ENCODE data around the gene ACTA2. TPM values are rescaled to one million over a fixed set of nuclear protein-coding genes. Genes with fewer than 3 reads are reported as not detected.

The ACTA2 gene
- total RNA-seq: 36.8 TPM
- polyA plus RNA-seq: 285 TPM
- long read RNA-seq, donor 1: 0 reads
- long read RNA-seq, donor 2: 0 reads
- long read RNA-seq, donor 3, transcript ACTA2-201 (9 exons, 1,349 nt): major isoform, 10 of 10 reads
- long read RNA-seq, donor 3, partial matches to known transcripts: 0 of 10 reads
- long read RNA-seq, donor 3, other reads (novel, unspliced or antisense): 0 of 10 reads
- long read RNA-seq, donor 4, partial matches to known transcripts: 0 of 1 reads
- long read RNA-seq, donor 4, other reads (novel, unspliced or antisense): 0 of 1 reads
- long read RNA-seq, donor 5, transcript ACTA2-201 (9 exons, 1,349 nt): major isoform, 14 of 119 reads
- long read RNA-seq, donor 5, partial matches to known transcripts: 84 of 119 reads
- long read RNA-seq, donor 5, other reads (novel, unspliced or antisense): 18 of 119 reads
- long read RNA-seq, donor 6, transcript ACTA2-201 (9 exons, 1,349 nt): major isoform, 8 of 17 reads
- long read RNA-seq, donor 6, partial matches to known transcripts: 9 of 17 reads
- long read RNA-seq, donor 6, other reads (novel, unspliced or antisense): 0 of 17 reads
- long read RNA-seq, donor 7, transcript ACTA2-201 (9 exons, 1,349 nt): major isoform, 14 of 14 reads
- long read RNA-seq, donor 7, partial matches to known transcripts: 0 of 14 reads
- long read RNA-seq, donor 7, other reads (novel, unspliced or antisense): 0 of 14 reads
- long read RNA-seq, donor 8, partial matches to known transcripts: 12 of 21 reads
- long read RNA-seq, donor 8, other reads (novel, unspliced or antisense): 5 of 21 reads
- long read RNA-seq, donor 9, partial matches to known transcripts: 0 of 8 reads
- long read RNA-seq, donor 9, other reads (novel, unspliced or antisense): 6 of 8 reads
- long read RNA-seq, donor 10, partial matches to known transcripts: 26 of 37 reads
- long read RNA-seq, donor 10, other reads (novel, unspliced or antisense): 7 of 37 reads

- Histone ChIP-seq H3K36me3 (ENCODE audit: control insufficient read depth in 2 of 2, insufficient read depth in 2 of 2, low read length in 1 of 2) (no peaks in the 10 kb centered on the region), H3K27ac (ENCODE audit: low read depth in 1 of 2, low read length in 1 of 2) (peak within 1 kb of the TSS in 1 of 2 donors; percentile 62), H3K4me1 (ENCODE audit: control insufficient read depth in 2 of 2, insufficient read depth in 2 of 2, low read length in 2 of 2) (no peaks in the 10 kb centered on the region), H3K27me3 (ENCODE audit: control insufficient read depth in 2 of 2, insufficient read depth in 1 of 2, low read length in 1 of 2) (no peaks in the 10 kb centered on the region), H3K4me3 (ENCODE audit: low read length in 2 of 2) (no peak within 1 kb of the TSS), H3K9me3 (ENCODE audit: control insufficient read depth in 2 of 2, insufficient read depth in 1 of 2, low read length in 1 of 2) (no peaks in the 10 kb centered on the region)
- DNase-seq (ENCODE audit: low read depth in 6 of 9, low spot score in 9 of 9): no peak
- WGBS: 91% methylated on average over 8 of the region's 8 CpGs
These were observed at the start of gene ACTA2 for GRCh38 chr10:88952647-88953111. Gene ACTA2, minus strand, starts transcription at chr10:88952773. Its CDS starts 3,843 bp downstream, at chr10:88948930.

DNA sequence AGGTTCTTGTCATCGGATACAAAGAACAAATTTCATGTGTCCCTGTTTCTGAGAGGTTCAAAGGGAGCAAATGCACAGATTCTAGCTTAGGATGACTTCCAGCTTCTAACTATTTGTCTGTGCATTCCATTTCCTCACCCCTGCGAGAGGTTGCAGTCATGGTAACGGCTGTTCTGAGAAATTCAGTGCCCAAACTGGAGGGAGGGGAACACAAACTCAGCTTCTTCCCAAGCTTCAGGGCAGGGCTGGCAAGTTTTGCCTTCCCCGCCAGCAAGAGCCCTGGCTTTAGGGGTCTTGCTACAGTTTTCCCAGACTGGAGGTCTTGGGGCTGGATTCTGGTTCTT lies 49.1 kb upstream of the ACTA2 start:
- Histone ChIP-seq H3K27ac (ENCODE audit: low read depth in 1 of 2, low read length in 1 of 2) (no peak overlapping the region), H3K4me3 (ENCODE audit: low read length in 2 of 2) (no peak overlapping the region)

GRCh38 chr10:89001024-89001728 lies 48.6 kb upstream of the ACTA2 start:
- Histone ChIP-seq H3K9me3 (ENCODE audit: control insufficient read depth in 2 of 2, insufficient read depth in 1 of 2, low read length in 1 of 2) (no peaks in the 10 kb centered on the region), H3K36me3 (ENCODE audit: control insufficient read depth in 2 of 2, insufficient read depth in 2 of 2, low read length in 1 of 2) (no peaks in the 10 kb centered on the region), H3K4me3 (ENCODE audit: low read length in 2 of 2) (no peak overlapping the region), H3K27me3 (ENCODE audit: control insufficient read depth in 2 of 2, insufficient read depth in 1 of 2, low read length in 1 of 2) (no peaks in the 10 kb centered on the region), H3K27ac (ENCODE audit: low read depth in 1 of 2, low read length in 1 of 2) (peak overlapping the region in 1 of 2 donors; percentile 27), H3K4me1 (ENCODE audit: control insufficient read depth in 2 of 2, insufficient read depth in 2 of 2, low read length in 2 of 2) (peaks cover 0 to 19% of the 10 kb centered on the region in 2 donors)
- 80% methylated on average over 5 of the region's 5 CpGs for WGBS
- peak in 1 of 9 donors; percentile 26 for DNase-seq (ENCODE audit: low read depth in 6 of 9, low spot score in 9 of 9)

More for the DNA sequence above, 49.1 kb upstream of the ACTA2 start:
- DNase-seq (ENCODE audit: low read depth in 6 of 9, low spot score in 9 of 9): no peak
- no peaks in the 10 kb centered on the region for H3K9me3 ChIP-seq (ENCODE audit: control insufficient read depth in 2 of 2, insufficient read depth in 1 of 2, low read length in 1 of 2)
- WGBS: 76% methylated on average over 4 of the region's 4 CpGs
- no peaks in the 10 kb centered on the region for H3K36me3 ChIP-seq (ENCODE audit: control insufficient read depth in 2 of 2, insufficient read depth in 2 of 2, low read length in 1 of 2)
- no peaks in the 10 kb centered on the region for H3K27me3 ChIP-seq (ENCODE audit: control insufficient read depth in 2 of 2, insufficient read depth in 1 of 2, low read length in 1 of 2)
- peaks cover 0 to 19% of the 10 kb centered on the region in 2 donors for H3K4me1 ChIP-seq (ENCODE audit: control insufficient read depth in 2 of 2, insufficient read depth in 2 of 2, low read length in 2 of 2)

GRCh38 chr10:88999625-89000024 lies 47.1 kb upstream of the ACTA2 start:
- Histone ChIP-seq H3K27me3 (ENCODE audit: control insufficient read depth in 2 of 2, insufficient read depth in 1 of 2, low read length in 1 of 2) (no peaks in the 10 kb centered on the region), H3K4me1 (ENCODE audit: control insufficient read depth in 2 of 2, insufficient read depth in 2 of 2, low read length in 2 of 2) (peaks cover 2 to 19% of the 10 kb centered on the region in 2 donors), H3K36me3 (ENCODE audit: control insufficient read depth in 2 of 2, insufficient read depth in 2 of 2, low read length in 1 of 2) (no peaks in the 10 kb centered on the region), H3K4me3 (ENCODE audit: low read length in 2 of 2) (no peak overlapping the region), H3K27ac (ENCODE audit: low read depth in 1 of 2, low read length in 1 of 2) (no peak overlapping the region), H3K9me3 (ENCODE audit: control insufficient read depth in 2 of 2, insufficient read depth in 1 of 2, low read length in 1 of 2) (no peaks in the 10 kb centered on the region)
- WGBS: 94% methylated on average over 1 of the region's 1 CpG
- DNase-seq (ENCODE audit: low read depth in 6 of 9, low spot score in 9 of 9): no peak

GRCh38 chr10:88996927-88997326 lies 44.4 kb upstream of the ACTA2 start:
- H3K4me1 ChIP-seq (ENCODE audit: control insufficient read depth in 2 of 2, insufficient read depth in 2 of 2, low read length in 2 of 2): peaks cover 3 to 12% of the 10 kb centered on the region in 2 donors
- H3K4me3 ChIP-seq (ENCODE audit: low read length in 2 of 2): no peak overlapping the region
- H3K27ac ChIP-seq (ENCODE audit: low read depth in 1 of 2, low read length in 1 of 2): no peak overlapping the region
- H3K36me3 ChIP-seq (ENCODE audit: control insufficient read depth in 2 of 2, insufficient read depth in 2 of 2, low read length in 1 of 2): no peaks in the 10 kb centered on the region
- H3K9me3 ChIP-seq (ENCODE audit: control insufficient read depth in 2 of 2, insufficient read depth in 1 of 2, low read length in 1 of 2): no peaks in the 10 kb centered on the region
- 95% methylated on average over 1 of the region's 1 CpG for WGBS
- DNase-seq (ENCODE audit: low read depth in 6 of 9, low spot score in 9 of 9): no peak
- H3K27me3 ChIP-seq (ENCODE audit: control insufficient read depth in 2 of 2, insufficient read depth in 1 of 2, low read length in 1 of 2): no peaks in the 10 kb centered on the region

GRCh38 chr10:88995156-88995876 lies 42.7 kb upstream of the ACTA2 start:
- Histone ChIP-seq H3K36me3 (ENCODE audit: control insufficient read depth in 2 of 2, insufficient read depth in 2 of 2, low read length in 1 of 2) (no peaks in the 10 kb centered on the region), H3K27ac (ENCODE audit: low read depth in 1 of 2, low read length in 1 of 2) (peak overlapping the region in 1 of 2 donors; percentile 20), H3K27me3 (ENCODE audit: control insufficient read depth in 2 of 2, insufficient read depth in 1 of 2, low read length in 1 of 2) (peaks cover 0 to 6% of the 10 kb centered on the region in 2 donors), H3K9me3 (ENCODE audit: control insufficient read depth in 2 of 2, insufficient read depth in 1 of 2, low read length in 1 of 2) (peaks cover 0 to 1% of the 10 kb centered on the region in 2 donors), H3K4me1 (ENCODE audit: control insufficient read depth in 2 of 2, insufficient read depth in 2 of 2, low read length in 2 of 2) (peaks cover 6 to 10% of the 10 kb centered on the region in 2 donors), H3K4me3 (ENCODE audit: low read length in 2 of 2) (no peak overlapping the region)
- no peak for DNase-seq (ENCODE audit: low read depth in 6 of 9, low spot score in 9 of 9)
- WGBS: 90% methylated on average over 7 of the region's 7 CpGs

- DNase-seq (ENCODE audit: low read depth in 6 of 9, low spot score in 9 of 9): no peak
These were observed 41.4 kb upstream of the ACTA2 start for GRCh38 chr10:88994019-88994418.

GRCh38 chr10:88992921-88993524 lies 40.5 kb upstream of the ACTA2 start:
- no peak for DNase-seq (ENCODE audit: low read depth in 6 of 9, low spot score in 9 of 9)
- no peaks in the 10 kb centered on the region for H3K36me3 ChIP-seq (ENCODE audit: control insufficient read depth in 2 of 2, insufficient read depth in 2 of 2, low read length in 1 of 2)
- H3K27ac ChIP-seq (ENCODE audit: low read depth in 1 of 2, low read length in 1 of 2): peak overlapping the region in 1 of 2 donors; percentile 43
- peaks cover 6 to 14% of the 10 kb centered on the region in 2 donors for H3K4me1 ChIP-seq (ENCODE audit: control insufficient read depth in 2 of 2, insufficient read depth in 2 of 2, low read length in 2 of 2)
- 60% methylated on average over 3 of the region's 3 CpGs for WGBS
- peaks cover 0 to 8% of the 10 kb centered on the region in 2 donors for H3K27me3 ChIP-seq (ENCODE audit: control insufficient read depth in 2 of 2, insufficient read depth in 1 of 2, low read length in 1 of 2)
- H3K9me3 ChIP-seq (ENCODE audit: control insufficient read depth in 2 of 2, insufficient read depth in 1 of 2, low read length in 1 of 2): peaks cover 0 to 4% of the 10 kb centered on the region in 2 donors
- H3K4me3 ChIP-seq (ENCODE audit: low read length in 2 of 2): peak overlapping the region in 1 of 2 donors; percentile 86

More at GRCh38 chr10:88994019-88994418, 41.4 kb upstream of the ACTA2 start:
- Histone ChIP-seq H3K27ac (ENCODE audit: low read depth in 1 of 2, low read length in 1 of 2) (peak overlapping the region in 1 of 2 donors; percentile 10), H3K27me3 (ENCODE audit: control insufficient read depth in 2 of 2, insufficient read depth in 1 of 2, low read length in 1 of 2) (peaks cover 0 to 8% of the 10 kb centered on the region in 2 donors), H3K9me3 (ENCODE audit: control insufficient read depth in 2 of 2, insufficient read depth in 1 of 2, low read length in 1 of 2) (peaks cover 0 to 4% of the 10 kb centered on the region in 2 donors), H3K4me3 (ENCODE audit: low read length in 2 of 2) (no peak overlapping the region), H3K36me3 (ENCODE audit: control insufficient read depth in 2 of 2, insufficient read depth in 2 of 2, low read length in 1 of 2) (no peaks in the 10 kb centered on the region), H3K4me1 (ENCODE audit: control insufficient read depth in 2 of 2, insufficient read depth in 2 of 2, low read length in 2 of 2) (peaks cover 6 to 14% of the 10 kb centered on the region in 2 donors)
- WGBS: 84% methylated on average over 1 of the region's 1 CpG

All from thymus (tissue), 14 donors.